Stimulated activated CD8-positive, alpha-beta memory T cell treated with anti-CD3 and anti-CD28 coated beads, Interleukin-2, amount 100 ng/mL, for 1 hour (primary cell): ENCODE results near the gene RNF8.
A peak's percentile ranks its signal among the peaks of the same experiment; 100 is the strongest.
"Not testable (repeated sequence)": the region's sequence is repeated elsewhere in the genome, so short reads cannot be mapped to it uniquely, and the experiment has no call there.

Experiments used
- DNase-seq, 2 donors: peaks; one replicate each; pipeline ENCODE4 v3.0.0-alpha.2; 2020; ENCODE audit warnings: low read depth in 2 of 2

The RNF8 gene

GRCh38 chr6:37399131-37399530 lies 45.3 kb downstream of the RNF8 start:
- DNase-seq = no peak

GRCh38 chr6:37399795-37400490 lies 46.2 kb downstream of the RNF8 start:
- no peak for DNase-seq

- not testable (repeated sequence) for DNase-seq
Observed at GRCh38 chr6:37401658-37402057, 47.9 kb downstream of the RNF8 start.

- no peak for DNase-seq
Observed at GRCh38 chr6:37406726-37407341, 53.1 kb downstream of the RNF8 start.

- no peak for DNase-seq
Observed at GRCh38 chr6:37407948-37408347, 54.2 kb downstream of the RNF8 start.

- no peak for DNase-seq
Observed at GRCh38 chr6:37409501-37409900, 55.7 kb downstream of the RNF8 start.

- DNase-seq = no peak
Observed at GRCh38 chr6:37417393-37417792, 63.6 kb downstream of the RNF8 start.

- no peak for DNase-seq
Observed at GRCh38 chr6:37418722-37419121, 64.9 kb downstream of the RNF8 start.

GRCh38 chr6:37426058-37426944 lies 72.5 kb downstream of the RNF8 start:
- no peak for DNase-seq

GRCh38 chr6:37426945-37427510 lies 73.2 kb downstream of the RNF8 start:
- no peak for DNase-seq

- no peak for DNase-seq
Observed at GRCh38 chr6:37429352-37429750, 75.6 kb downstream of the RNF8 start.

- no peak for DNase-seq
Observed at GRCh38 chr6:37432590-37432915, 78.8 kb downstream of the RNF8 start.

- DNase-seq = peak; percentile 94 to 96
Observed at GRCh38 chr6:37432916-37433656, 79.3 kb downstream of the RNF8 start, which contains the start of gene CMTR1. Gene CMTR1 (plus strand): TSS chr6:37433221. CDS start chr6:37435630, 2,409 bp downstream.

- peak; percentile 4 to 8 for DNase-seq
Observed at GRCh38 chr6:37433657-37434271, 80.0 kb downstream of the RNF8 start.

- DNase-seq = no peak
Observed at GRCh38 chr6:37435373-37435772, 81.6 kb downstream of the RNF8 start.

GRCh38 chr6:37435816-37436215 lies 82.0 kb downstream of the RNF8 start:
- no peak for DNase-seq

- DNase-seq = no peak
Observed at GRCh38 chr6:37438930-37439329, 85.1 kb downstream of the RNF8 start.

- no peak for DNase-seq
Observed at GRCh38 chr6:37441651-37442050, 87.9 kb downstream of the RNF8 start.

GRCh38 chr6:37442416-37443215 lies 88.8 kb downstream of the RNF8 start:
- no peak for DNase-seq

- not testable (repeated sequence) for DNase-seq
Observed at GRCh38 chr6:37443216-37443542, 89.4 kb downstream of the RNF8 start.
